ENCODE data around the gene UBE4B.

- TF ChIP-seq CTCF (IDR thresholded peaks at IDR 0.05; ENCODE audit: low read depth, low read length), result no peak
- no peak for TF ChIP-seq EZH2phosphoT487 (IDR thresholded peaks at IDR 0.05; ENCODE audit: low read depth)
These were observed 74.2 kb downstream of the UBE4B start for GRCh38 chr1:10106756-10107475.

All from OCI-LY3 (cell line).